ENCODE results near the gene POLRMT. TPM values are rescaled to one million over a fixed set of nuclear protein-coding genes. Genes with fewer than 3 reads are reported as not detected.
A peak's percentile ranks its signal among the peaks of the same experiment; 100 is the strongest.

Gene POLRMT
- total RNA-seq, 1 experiment from 2014 or later, result 104 TPM

- H3K4me1 ChIP-seq (ENCODE audit: insufficient read depth, low read length), result no peaks in the 10 kb centered on the region; the same call in 1 of the 2 replicates
- H3T11ph ChIP-seq (ENCODE audit: low read length), result no peak within 1 kb of the TSS
- no peak within 1 kb of the TSS for H2BK20ac ChIP-seq (ENCODE audit: low read depth, low read length, poor library complexity, severe bottlenecking)
- H3K79me2 ChIP-seq (ENCODE audit: insufficient read depth, low read length), result peaks cover 44% of the 10 kb centered on the region; the same call in 1 of the 2 replicates
- no peak within 1 kb of the TSS for H3K27ac ChIP-seq (ENCODE audit: insufficient read length, low read depth, low read length)
- peak within 1 kb of the TSS; percentile 73 for H3K9ac ChIP-seq (ENCODE audit: extremely low read depth, insufficient read length, low read length)
- no peaks in the 10 kb centered on the region for H3K27me3 ChIP-seq (ENCODE audit: insufficient read depth, low read length)
- H3K18ac ChIP-seq (ENCODE audit: insufficient read length, low read depth, low read length), result no peak within 1 kb of the TSS
- H2BK5ac ChIP-seq (ENCODE audit: insufficient read length, low read length), result no peak within 1 kb of the TSS
- no peak within 1 kb of the TSS for H4K8ac ChIP-seq (replicated peaks; ENCODE audit: insufficient read length, low read depth, low read length)
- Mint-ChIP-seq H3K4me1 (peaks cover 13 to 18% of the 10 kb centered on the region in 2 experiments), H3K9me3 (peaks cover 4 to 10% of the 10 kb centered on the region in 2 experiments; a peak in 3 of 5 replicates), H3K4me3 (peak within 1 kb of the TSS; percentile 76 to 85), H3K27me3 (ENCODE audit: low read depth) (peaks cover 19% of the 10 kb centered on the region), H3K36me3 (ENCODE audit: insufficient read depth in 1 of 3, low read depth in 3 of 3) (peaks cover 0 to 2% (median 0%) of the 10 kb centered on the region in 3 experiments; a peak in 3 of 7 replicates), H3K27ac (peak within 1 kb of the TSS in 1 of 3 experiments; percentile 53; a peak in 1 of 7 replicates)
- H3K4me2 ChIP-seq (ENCODE audit: insufficient read depth, insufficient read length, low read length), result peak within 1 kb of the TSS; percentile 69
- H4K5ac ChIP-seq (ENCODE audit: insufficient read length, low read depth, low read length), result no peak within 1 kb of the TSS
- no peak within 1 kb of the TSS for H2BK120ac ChIP-seq (ENCODE audit: low read depth, low read length, poor library complexity, severe bottlenecking)
- H3K14ac ChIP-seq (ENCODE audit: insufficient read depth, low read length), result peak within 1 kb of the TSS; percentile 71
- H2AK5ac ChIP-seq (ENCODE audit: insufficient read length, low read length), result no peak within 1 kb of the TSS
- peaks cover 2% of the 10 kb centered on the region for H3K79me1 ChIP-seq (ENCODE audit: insufficient read depth, low read depth, low read length, poor library complexity, severe bottlenecking)
- H4K20me1 ChIP-seq (ENCODE audit: control insufficient read depth, insufficient read depth, insufficient read length), result peaks cover 6% of the 10 kb centered on the region
- H2BK15ac ChIP-seq (ENCODE audit: low read depth, low read length), result no peak within 1 kb of the TSS
- H3K56ac ChIP-seq (ENCODE audit: insufficient read length, low read depth, low read length), result no peak within 1 kb of the TSS
- no peak within 1 kb of the TSS for H2BK12ac ChIP-seq (ENCODE audit: insufficient read length, low read depth, low read length)
- TF ChIP-seq, protein P1, sequence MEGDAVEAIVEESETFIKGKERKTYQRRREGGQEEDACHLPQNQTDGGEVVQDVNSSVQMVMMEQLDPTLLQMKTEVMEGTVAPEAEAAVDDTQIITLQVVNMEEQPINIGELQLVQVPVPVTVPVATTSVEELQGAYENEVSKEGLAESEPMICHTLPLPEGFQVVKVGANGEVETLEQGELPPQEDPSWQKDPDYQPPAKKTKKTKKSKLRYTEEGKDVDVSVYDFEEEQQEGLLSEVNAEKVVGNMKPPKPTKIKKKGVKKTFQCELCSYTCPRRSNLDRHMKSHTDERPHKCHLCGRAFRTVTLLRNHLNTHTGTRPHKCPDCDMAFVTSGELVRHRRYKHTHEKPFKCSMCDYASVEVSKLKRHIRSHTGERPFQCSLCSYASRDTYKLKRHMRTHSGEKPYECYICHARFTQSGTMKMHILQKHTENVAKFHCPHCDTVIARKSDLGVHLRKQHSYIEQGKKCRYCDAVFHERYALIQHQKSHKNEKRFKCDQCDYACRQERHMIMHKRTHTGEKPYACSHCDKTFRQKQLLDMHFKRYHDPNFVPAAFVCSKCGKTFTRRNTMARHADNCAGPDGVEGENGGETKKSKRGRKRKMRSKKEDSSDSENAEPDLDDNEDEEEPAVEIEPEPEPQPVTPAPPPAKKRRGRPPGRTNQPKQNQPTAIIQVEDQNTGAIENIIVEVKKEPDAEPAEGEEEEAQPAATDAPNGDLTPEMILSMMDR (conservative IDR thresholded peaks at IDR 0.05), result no peak
- H3K4ac ChIP-seq (ENCODE audit: low read depth, low read length), result no peak within 1 kb of the TSS
- DNase-seq, result peak; percentile 91
- H3K23me2 ChIP-seq (ENCODE audit: insufficient read length, low read depth, low read length, poor library complexity, severe bottlenecking), result peaks cover 7% of the 10 kb centered on the region
- no CpG with 5 or more reads among the region's 97 CpGs for WGBS (ENCODE audit: extremely low coverage, insufficient read length, low lambda C conversion rate)
- H2AFZ ChIP-seq (ENCODE audit: low read length), result no peak within 1 kb of the TSS
- H4K91ac ChIP-seq (ENCODE audit: insufficient read length, low read depth, low read length), result no peak within 1 kb of the TSS
- no peaks in the 10 kb centered on the region for H3K9me3 ChIP-seq (ENCODE audit: control insufficient read depth, low read depth, low read length)
- no peak within 1 kb of the TSS for H3K23ac ChIP-seq (ENCODE audit: insufficient read length, low read depth, low read length)
These were observed 29.8 kb upstream of the POLRMT start, which contains the start of gene RNF126 for GRCh38 chr19:662962-663681. RNF126 (minus strand) TSS chr19:663214; CDS start chr19:663121, 93 bp downstream.
